Esophagus muscularis mucosa (tissue), 4 donors: ENCODE measurements around the gene G6PD.

Experiments
- CTCF ChIP-seq, 3 experiments: fragments of 200-600 bp in 2 of 3; fragments of 450-650 bp in 1 of 3; sonication (generic) in 2 of 3; IDR thresholded peaks; one replicate each; pipeline ENCODE4 v1.5.1; 2017 to 2019; ENCODE audit warnings: antibody characterized with exemption in 3 of 3, mild to moderate bottlenecking in 2 of 3, moderate library complexity in 1 of 3
- EP300 ChIP-seq: sonication (generic); formaldehyde crosslinking; IDR thresholded peaks from one replicate; pipeline ENCODE4 v1.6.1; 2017; ENCODE audit warnings: antibody characterized with exemption
- POLR2A ChIP-seq: fragments of 450-650 bp; IDR thresholded peaks from one replicate; pipeline ENCODE4 v1.6.1; 2017; ENCODE audit warnings: antibody characterized with exemption, moderate library complexity, mild to moderate bottlenecking, low read depth
- POLR2AphosphoS5 ChIP-seq, 2 donors: sonication (generic); formaldehyde crosslinking; IDR thresholded peaks; one replicate each; pipeline ENCODE4 v1.6.1; 2017; ENCODE audit warnings: antibody characterized with exemption in 2 of 2

- TF ChIP-seq CTCF (IDR thresholded peaks at IDR 0.05) (no peak), POLR2A (no peak), POLR2AphosphoS5 (IDR thresholded peaks at IDR 0.05) (no peak), EP300 (no peak)
Measured at GRCh38 chrX:154487518-154488290, 58.9 kb downstream of the G6PD start.
